Left cardiac atrium (tissue), 4 donors: ENCODE data around the gene PPFIA2. TPM values are rescaled to one million over a fixed set of nuclear protein-coding genes. Genes with fewer than 3 reads are reported as not detected.
"Not testable (repeated sequence)": the region's sequence is repeated elsewhere in the genome, so short reads cannot be mapped to it uniquely, and the experiment has no call there.

ENCODE experiments used
- ATAC-seq, 2 donors: fragments of 200-7000 bp; cut with Tn5 transposase; one replicate each; pipeline ENCODE4 v1.9.1; 2020; ENCODE audit warnings: mild to moderate bottlenecking in 2 of 2, moderate library complexity in 2 of 2
- DNase-seq: peaks from one replicate; pipeline ENCODE4 v3.0.0-alpha.2; 2020
- intact Hi-C, 2 donors: fragments of 100-400 bp; cut with DNase I; formaldehyde crosslinking; loops; one replicate each; pipeline versions ENCODE4 v1.14.1 to v1.15.1; 2022 to 2023
- total RNA-seq, 2 donors: library from RNA; stranded (reverse); fragmentation: NEBNext Ultra II Directional; extraction: Animal tissue kit (Norgen Biotek cat#: 25700); gene quantifications; one replicate each; pipeline ENCODE4 v1.2.1, GENCODE V29; 2021
- donor health status: DM: no; HTN: yes; CAD: no.
- donor health status: DM: no; HTN: yes; CAD: no; lungs with severe emphysema.
- donor health status: DM: yes; HTN: yes; CAD: no.
- donor health status: Dilated cardiomyopathy.

Gene PPFIA2
- total RNA-seq, 2 donors from 2014 or later = 0.35 to 1.3 TPM

DNA sequence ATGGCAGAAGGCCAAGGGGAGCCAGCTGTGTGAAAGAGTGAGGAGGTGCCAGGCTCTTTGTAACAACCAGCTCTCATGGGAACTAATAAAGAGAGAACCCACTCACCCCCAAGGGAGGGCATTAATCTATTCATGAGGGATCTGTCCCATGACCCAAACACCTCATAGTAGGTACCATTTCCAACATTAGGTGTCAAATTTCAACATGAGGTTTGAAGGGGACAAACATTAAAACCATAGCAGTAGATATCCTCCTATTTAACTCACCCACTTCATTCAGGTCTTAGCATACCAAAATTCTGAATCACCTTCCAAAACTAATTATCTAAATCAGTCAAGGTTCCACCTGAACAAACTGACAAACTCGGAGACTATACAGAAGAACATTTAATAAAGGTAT is 75.3 kb downstream of the PPFIA2 start:
- intact Hi-C loops = no loop called here
- ATAC-seq = no peak
- DNase-seq = no peak

DNA sequence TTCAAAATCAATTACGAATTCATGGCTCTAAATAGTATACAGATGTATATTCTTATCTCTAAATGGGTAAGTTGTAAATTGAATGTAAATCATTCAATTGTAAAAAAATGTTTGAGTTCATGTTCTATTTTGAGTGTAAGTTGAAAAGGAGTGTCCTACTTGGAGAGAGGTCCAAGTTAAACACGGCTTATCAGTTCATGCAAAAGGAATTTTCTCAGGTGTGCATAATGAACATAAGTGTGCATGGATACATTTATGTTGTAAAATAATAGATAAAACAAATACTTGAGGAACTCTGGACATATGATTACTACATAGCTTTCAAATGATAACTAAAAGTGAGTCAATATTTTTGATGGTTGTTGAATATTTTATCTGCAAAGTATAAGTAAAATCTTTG is 79.5 kb downstream of the PPFIA2 start:
- no peak for DNase-seq
- ATAC-seq = no peak
- intact Hi-C loops = no loop called here

- intact Hi-C loops = no loop called here
- no peak for ATAC-seq
- no peak for DNase-seq
Observed at GRCh38 chr12:81670759-81671158, 88.4 kb downstream of the PPFIA2 start.

- intact Hi-C loops = no loop called here
- ATAC-seq (peak; percentile 47 to 96), DNase-seq (no peak)
Observed at GRCh38 chr12:81668475-81668874, 90.7 kb downstream of the PPFIA2 start.

DNA sequence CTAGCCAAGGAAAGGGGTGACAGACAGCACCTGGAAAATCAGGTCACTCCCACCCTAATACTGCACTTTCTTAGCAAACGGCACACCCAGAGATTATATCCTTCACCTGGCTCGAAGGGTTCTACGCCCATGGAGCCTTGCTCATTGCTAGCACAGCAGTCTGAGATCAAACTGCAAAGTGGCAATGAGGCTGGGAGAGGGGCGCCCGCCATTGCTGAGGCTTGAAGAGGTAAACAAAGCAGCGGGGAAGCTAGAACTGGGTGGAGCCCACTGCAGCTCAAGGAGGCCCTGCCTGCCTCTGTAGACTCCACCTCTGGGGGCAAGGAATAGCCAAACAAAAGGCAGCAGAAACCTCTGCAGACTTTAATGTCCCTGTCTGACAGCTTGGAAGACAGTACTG is 99.8 kb downstream of the PPFIA2 start:
- ATAC-seq, intact Hi-C loops, DNase-seq: not testable (repeated sequence)

- ATAC-seq (peak in 1 of 2 donors; percentile 47), DNase-seq (no peak)
- intact Hi-C loops = loop anchor here (2.0 to 10.0 kb wide), 2 partner anchors 680 to 682 kb away; no protein-coding TSS in a partner anchor
Observed at GRCh38 chr12:81644503-81644902, 114.6 kb downstream of the PPFIA2 start.

GRCh38 chr12:81639196-81639595 is 120.0 kb downstream of the PPFIA2 start:
- intact Hi-C loops = no loop called here
- no peak for ATAC-seq
- DNase-seq = no peak

GRCh38 chr12:81633127-81633526 is 126.0 kb downstream of the PPFIA2 start:
- DNase-seq = no peak
- no peak for ATAC-seq
- intact Hi-C loops = no loop called here

DNA sequence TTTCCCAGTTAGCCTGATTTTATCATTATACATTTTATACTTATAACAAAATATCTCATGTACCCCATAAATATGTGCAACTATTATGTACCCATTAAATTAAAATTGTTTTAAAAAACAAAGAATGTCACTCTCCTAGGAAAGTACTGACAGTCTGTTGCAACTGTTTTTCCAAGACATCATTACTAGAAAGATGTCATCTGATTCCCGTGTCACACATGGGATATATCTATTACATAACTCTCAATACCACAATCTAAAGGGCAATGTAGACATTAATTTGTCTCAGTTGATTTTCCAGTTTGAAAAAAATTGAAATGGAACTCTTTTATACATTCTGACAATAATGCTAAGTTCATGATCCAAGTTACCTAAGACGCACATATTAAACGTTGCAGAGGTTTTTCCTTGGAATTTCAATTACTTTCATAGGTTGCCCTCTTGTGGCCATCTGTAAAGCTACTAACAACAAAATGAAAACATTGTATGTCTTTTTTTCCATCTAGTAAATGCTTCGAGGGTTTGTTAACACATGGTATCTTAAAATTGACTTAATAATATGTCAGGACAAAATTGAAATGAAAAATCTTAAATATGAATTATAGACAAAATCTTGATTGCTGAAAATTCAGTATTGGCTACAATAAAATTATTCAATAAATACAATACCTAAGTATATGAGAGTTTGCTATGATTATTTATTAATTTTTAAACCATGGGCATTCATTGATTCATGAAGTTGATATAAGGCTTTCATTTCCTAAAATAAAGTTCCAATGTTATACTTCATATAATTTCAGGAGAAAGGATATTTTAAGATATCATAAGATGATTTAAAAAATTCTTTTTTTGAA is 131.6 kb downstream of the PPFIA2 start:
- intact Hi-C loops = loop anchor here (1.0 to 5.0 kb wide), 2 partner anchors 175 to 176 kb away; no protein-coding TSS in a partner anchor

GRCh38 chr12:81626406-81626805 is 132.7 kb downstream of the PPFIA2 start:
- ATAC-seq = no peak
- intact Hi-C loops = loop anchor here in 1 of 2 donors (5.0 kb wide), 1 partner anchor 174 kb away; no protein-coding TSS in a partner anchor

More for the DNA sequence above, 131.6 kb downstream of the PPFIA2 start:
- peak in 1 of 2 donors; percentile 30 for ATAC-seq
- no peak for DNase-seq

DNA sequence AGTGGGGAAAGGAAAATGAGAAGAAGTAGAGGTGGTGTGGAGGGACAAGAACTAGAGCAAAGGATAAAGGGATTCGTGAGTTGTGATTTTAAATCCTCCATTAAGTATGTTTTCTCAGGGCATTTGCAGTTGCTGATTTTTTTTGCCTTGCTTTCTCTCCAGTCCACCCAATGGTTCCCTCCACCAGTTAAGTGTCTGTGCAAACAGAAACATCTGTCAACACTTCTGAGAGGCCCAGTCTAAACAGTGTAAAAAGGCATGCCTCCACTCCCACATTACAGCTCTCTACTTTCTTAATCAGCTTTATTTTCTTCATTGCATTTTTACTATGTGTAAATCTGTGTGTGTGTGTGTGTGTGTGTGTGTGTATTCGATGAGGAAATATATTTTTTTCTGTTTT is 141.2 kb downstream of the PPFIA2 start:
- DNase-seq (no peak), ATAC-seq (peak; percentile 66 to 72)
- intact Hi-C loops = no loop called here

More at GRCh38 chr12:81626406-81626805, 132.7 kb downstream of the PPFIA2 start:
- no peak for DNase-seq

GRCh38 chr12:81615026-81615588 is 144.0 kb downstream of the PPFIA2 start:
- no peak for ATAC-seq

DNA sequence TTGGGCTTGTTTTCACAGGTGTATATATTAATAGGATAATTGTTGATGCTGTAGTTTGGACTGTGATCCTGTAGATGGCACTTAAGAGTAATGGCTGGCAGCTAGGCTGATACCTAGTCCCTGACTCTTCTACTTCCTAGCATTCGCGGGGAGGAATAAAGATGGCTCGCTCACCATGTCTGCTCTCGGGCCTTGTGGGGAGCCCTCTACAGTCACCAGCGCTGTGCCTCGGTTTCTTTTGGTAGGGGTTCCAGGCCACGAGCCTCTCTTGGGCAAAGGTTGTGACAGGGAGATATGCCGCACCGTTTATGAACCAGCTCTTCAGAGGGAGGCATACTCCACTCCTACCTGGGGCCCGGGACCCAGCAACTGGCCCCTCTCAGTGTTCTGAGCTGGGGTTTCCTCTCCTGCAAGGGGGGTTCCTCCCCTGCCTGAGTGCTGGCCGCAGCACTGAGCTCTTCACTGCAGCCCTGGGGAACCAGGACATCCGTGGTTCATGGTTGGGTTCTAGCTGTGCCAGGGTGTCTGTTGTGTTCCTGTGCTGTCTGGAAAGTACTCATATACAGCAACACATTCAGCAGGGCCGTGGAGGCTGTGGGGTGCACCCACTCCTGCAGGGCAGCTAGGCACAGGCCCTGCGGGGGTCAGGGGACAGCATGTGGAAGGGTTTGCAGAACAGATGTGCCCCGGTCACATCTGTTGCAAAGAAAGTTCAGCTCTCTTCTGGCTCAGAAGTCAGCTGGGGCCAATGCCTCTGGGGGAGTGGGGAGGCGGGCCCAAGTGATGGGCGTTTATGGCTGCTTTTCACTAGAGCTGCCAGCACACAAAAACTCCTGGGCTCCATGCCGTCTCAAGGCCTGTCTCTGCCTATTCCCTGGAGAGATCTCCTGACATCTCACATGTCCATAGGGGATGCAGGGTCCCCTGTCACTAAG is 147.9 kb downstream of the PPFIA2 start:
- intact Hi-C loops = no loop called here
- DNase-seq (no peak), ATAC-seq (no peak)

More at GRCh38 chr12:81615026-81615588, 144.0 kb downstream of the PPFIA2 start:
- intact Hi-C loops = no loop called here
- no peak for DNase-seq

DNA sequence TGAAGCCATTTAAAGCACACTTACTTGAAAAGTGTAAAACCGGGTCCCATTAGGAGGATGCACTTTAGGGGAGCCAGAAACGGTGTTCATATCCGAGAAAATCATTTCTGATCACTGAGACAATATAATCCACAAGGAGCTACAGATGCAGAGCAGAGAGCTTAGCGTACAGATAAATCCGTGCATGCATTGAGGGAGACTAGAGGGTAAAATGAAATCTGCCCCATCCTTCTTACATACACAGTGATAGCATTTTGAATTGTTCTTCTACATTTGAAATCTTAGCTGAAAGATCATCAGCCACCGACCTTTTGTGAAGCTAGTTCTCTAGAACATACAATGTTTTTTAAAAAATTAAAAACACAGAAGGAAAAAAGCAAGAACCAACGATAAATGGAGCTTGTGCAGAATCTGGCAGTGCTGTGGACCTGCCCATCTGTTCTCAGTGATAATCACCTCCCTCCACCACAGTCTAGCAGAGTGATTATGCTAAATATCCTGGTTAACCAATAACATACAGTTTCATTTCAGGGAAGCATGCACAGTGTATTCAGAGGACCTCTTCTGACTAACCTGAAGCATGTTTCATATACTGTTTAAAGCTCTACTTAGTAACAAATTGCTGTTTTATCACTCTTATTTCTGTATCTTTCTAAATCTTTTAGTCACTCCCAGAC is 161.1 kb downstream of the PPFIA2 start:
- intact Hi-C loops = no loop called here
- no peak for ATAC-seq
- no peak for DNase-seq

GRCh38 chr12:81596558-81596957 is 162.6 kb downstream of the PPFIA2 start:
- ATAC-seq (no peak), DNase-seq (no peak)
- intact Hi-C loops = no loop called here

GRCh38 chr12:81591256-81591655 is 167.9 kb downstream of the PPFIA2 start:
- ATAC-seq (no peak), DNase-seq (no peak)
- intact Hi-C loops = no loop called here

DNA sequence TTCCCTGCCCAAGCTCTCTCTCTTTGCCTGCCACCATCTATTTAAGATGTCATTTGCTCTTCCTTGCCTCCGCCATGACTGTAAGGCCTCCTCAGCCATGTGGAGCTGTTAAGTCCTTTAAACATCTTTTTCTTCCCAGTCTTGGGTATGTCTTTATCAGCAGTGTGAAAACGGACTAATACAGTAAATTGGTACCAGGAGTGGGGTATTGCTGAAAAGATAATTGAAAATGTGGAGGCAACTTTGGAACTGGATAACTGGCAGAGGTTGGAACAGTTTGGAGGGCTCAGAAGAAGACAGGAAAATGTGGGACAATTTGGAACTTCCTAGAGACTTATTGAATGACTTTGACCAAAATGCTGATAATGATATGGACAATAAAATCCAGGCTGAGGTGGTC is 168.4 kb downstream of the PPFIA2 start:
- ATAC-seq, DNase-seq, intact Hi-C loops: not testable (repeated sequence)

DNA sequence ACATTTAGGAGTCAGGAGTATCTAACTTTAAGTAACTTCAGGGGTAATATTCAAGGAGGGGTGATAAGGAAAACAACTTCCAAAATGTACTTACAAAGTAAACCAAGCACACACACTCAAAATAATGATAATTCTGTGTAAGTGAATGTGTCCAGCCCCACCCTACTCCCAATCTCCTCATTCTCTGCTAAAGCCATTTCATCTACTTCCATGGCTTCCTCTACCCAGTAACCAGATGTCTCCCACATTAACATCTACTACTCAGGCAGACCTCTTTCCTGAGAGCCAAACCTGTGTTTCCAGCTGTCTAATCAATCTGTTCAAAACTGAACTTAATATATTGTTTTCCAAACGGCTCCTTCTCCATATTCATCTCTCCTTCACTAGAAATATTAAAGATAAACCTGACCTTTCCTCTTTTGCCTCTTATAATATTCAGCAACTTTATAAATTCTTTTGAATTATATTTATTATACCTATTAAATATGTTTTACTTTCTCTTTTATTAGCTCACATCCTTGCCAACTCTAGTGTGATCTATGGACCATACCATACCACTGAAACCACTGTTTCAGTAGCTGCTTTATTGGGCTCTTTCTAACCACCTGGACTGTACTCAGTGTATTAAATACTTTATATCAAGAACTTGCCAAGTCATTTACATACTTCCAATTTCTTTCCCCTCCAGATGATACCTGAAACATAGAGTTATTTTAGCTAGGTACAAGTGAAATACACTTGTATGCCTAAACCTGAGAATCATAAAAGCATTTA is 170.7 kb downstream of the PPFIA2 start:
- DNase-seq (no peak), ATAC-seq (no peak)
- intact Hi-C loops = no loop called here
